HG02852 (cell line): ENCODE measurements around the gene MALAT1.
A peak's percentile ranks its signal among the peaks of the same experiment; 100 is the strongest.
"Not testable (repeated sequence)": the region's sequence is repeated elsewhere in the genome, so short reads cannot be mapped to it uniquely, and the experiment has no call there.

Source experiments
- ATAC-seq: cut with Tn5 transposase; IDR thresholded peaks from one replicate; pipeline ENCODE4 v1.9.1; 2021; ENCODE audit warnings: mild to moderate bottlenecking, moderate library complexity; ENCODE audit not compliant: unreplicated experiment

The MALAT1 gene

DNA sequence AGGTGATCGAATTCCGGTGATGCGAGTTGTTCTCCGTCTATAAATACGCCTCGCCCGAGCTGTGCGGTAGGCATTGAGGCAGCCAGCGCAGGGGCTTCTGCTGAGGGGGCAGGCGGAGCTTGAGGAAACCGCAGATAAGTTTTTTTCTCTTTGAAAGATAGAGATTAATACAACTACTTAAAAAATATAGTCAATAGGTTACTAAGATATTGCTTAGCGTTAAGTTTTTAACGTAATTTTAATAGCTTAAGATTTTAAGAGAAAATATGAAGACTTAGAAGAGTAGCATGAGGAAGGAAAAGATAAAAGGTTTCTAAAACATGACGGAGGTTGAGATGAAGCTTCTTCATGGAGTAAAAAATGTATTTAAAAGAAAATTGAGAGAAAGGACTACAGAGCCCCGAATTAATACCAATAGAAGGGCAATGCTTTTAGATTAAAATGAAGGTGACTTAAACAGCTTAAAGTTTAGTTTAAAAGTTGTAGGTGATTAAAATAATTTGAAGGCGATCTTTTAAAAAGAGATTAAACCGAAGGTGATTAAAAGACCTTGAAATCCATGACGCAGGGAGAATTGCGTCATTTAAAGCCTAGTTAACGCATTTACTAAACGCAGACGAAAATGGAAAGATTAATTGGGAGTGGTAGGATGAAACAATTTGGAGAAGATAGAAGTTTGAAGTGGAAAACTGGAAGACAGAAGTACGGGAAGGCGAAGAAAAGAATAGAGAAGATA is at the start of gene MALAT1:
TSS of gene MALAT1 (plus strand) at position 69 of the 736 bp plus-strand sequence.
- no peak for ATAC-seq

DNA sequence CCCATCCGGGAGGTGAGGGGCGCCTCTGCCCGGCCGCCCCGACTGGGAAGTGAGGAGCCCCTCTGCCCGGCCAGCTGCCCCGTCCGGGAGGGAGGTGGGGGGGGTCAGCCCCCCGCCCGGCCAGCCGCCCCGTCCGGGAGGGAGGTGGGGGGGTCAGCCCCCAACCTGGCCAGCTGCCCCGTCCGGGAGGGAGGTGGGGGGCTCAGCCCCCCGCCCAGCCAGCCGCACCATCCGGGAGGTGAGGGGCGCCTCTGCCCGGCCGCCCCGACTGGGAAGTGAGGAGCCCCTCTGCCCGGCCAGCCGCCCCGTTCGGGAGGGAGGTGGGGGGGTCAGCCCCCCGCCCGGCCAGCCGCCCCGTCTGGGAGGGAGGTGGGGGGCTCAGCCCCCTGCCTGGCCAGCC is 47.5 kb upstream of the MALAT1 start:
- ATAC-seq: not testable (repeated sequence)

DNA sequence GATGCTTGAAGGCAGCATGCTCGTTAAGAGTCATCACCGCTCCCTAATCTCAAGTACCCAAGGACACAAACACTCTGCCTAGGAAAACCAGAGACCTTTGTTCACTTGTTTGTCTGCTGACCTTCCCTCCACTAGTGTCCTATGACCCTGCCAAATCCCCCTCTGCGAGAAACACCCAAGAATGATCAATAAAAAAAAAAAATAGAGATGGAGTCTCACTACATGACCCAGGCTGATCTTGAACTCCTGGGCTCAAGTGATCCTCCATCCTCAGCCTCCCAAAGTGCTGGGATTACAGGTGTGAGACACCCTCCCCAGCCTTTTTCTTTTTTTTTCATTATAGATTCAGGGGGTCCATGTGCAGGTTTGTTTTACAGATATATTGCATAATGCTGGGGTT is 46.6 kb upstream of the MALAT1 start:
- not testable (repeated sequence) for ATAC-seq

DNA sequence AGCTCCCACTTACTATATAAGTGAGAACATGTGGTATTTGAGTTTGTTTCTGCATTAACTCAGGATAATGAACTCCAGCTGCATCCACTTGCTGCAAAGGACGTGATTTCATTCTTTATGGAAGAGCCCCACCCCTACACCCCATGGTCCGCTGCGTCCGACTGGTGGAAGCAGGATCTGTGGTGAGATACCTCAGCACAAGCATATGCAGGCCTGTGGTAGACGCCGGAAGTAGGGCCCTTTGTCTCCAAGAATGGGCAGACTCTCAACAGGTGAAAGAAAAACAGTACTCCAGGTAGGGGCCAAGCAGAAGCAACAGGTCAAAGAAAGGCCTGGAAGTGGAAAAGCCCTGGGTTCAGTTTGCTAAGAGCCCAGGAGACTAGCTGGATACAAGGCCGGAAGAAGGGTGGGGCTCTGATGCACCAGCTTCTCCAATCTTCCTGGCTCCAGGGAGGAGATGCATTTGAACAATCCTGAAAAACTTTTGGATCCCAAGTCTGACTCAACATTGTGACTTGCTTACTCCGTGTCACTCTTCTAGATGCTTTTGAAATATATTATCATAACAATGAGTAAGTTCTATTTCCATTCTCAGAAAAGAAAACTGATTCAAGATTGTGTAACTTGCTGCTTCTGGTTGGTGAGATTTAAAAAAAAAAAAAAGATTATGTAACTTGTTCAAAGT is 45.9 kb upstream of the MALAT1 start:
- no peak for ATAC-seq

DNA sequence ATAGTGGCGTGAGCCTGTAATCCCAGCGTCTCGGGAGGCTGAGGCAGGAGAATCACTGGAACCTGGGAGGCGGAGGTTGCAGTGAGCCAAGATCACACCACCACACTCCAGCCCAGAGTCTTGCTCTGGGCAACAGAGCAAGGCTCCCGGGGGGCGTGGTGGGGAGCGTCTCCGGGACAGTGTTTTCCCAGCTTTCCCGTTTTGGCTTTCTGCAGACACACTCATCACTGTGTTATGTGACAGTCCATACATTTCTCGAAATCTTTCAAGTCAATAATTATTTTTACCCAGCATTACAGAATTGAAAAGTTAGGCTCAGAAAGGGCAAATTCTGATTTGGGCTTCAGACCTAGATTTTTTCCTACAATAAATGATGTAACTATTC is 44.5 kb upstream of the MALAT1 start:
- ATAC-seq: no peak

DNA sequence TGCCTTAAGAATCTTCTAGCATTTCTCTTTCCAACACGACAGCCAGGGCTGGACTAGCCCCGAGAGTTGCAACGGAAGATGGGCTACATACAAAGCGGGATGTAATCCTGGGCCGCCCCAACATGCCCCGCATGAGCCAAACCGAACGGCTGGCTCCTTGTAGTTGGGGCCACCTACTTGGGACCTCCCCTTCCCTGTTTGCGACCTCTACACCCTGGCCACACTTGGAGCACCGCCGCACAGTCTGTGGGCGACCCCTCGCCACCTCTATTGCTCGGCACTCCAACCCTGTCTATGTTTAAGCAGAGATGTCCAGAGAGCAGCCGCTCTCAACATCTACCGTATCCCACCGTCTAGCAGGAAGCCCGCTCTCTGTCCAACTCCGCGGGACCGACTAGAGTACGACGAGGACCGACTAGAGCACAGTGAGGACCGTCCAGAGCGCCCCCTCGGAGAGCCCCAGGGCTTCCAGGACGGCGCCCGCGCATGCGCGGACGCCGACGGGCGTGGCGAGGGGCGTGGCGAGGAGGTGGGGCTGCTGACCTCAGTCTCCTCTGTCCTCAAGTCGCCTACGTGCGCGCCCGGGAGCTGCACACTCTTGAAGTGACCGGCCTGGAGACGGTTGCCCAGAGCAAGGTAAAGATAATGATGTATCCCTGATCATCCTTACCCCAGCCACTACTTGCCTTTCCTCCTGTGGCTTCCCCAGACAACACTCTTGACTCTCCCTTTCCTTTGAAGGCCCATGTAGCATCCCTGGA is 44.0 kb upstream of the MALAT1 start:
- peak; percentile 82 for ATAC-seq

DNA sequence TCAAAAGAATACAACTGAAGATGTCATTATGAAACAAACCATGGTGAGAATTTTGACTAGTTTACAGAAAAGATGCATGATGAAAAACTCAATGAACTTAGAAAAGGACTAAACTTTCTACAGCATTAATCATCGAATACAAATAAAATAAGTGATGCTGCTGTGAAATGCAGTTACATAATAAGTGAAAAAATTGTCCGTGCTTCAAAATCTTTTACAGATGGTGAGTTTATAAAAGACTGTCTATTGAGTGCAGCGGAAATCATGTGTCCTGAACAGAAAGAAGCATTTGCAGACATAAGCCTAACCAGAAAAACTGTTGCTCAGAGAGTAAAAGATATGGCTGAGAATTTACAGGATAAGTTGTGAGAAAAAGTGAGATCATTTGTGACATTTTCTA is 42.4 kb upstream of the MALAT1 start:
- ATAC-seq: no peak

DNA sequence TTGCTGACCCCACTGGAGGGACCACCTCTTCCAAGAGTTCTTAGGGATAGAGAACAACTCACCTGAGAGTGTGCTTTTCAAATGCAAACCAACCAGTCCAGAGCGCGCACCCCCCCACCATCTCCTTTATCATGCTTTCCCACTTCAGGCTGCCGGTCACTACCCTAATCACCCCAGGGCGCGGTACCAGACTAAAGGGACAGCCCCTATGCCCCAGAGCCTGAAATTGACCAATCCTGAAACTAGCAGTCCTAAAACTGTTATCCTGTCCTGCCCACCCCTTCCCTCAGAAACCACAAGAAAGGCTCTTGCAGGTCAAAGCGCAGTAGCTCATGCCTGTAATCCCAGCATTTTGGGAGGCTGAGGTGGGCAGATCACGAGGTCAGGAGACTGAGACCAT is 39.3 kb upstream of the MALAT1 start:
- ATAC-seq: no peak

DNA sequence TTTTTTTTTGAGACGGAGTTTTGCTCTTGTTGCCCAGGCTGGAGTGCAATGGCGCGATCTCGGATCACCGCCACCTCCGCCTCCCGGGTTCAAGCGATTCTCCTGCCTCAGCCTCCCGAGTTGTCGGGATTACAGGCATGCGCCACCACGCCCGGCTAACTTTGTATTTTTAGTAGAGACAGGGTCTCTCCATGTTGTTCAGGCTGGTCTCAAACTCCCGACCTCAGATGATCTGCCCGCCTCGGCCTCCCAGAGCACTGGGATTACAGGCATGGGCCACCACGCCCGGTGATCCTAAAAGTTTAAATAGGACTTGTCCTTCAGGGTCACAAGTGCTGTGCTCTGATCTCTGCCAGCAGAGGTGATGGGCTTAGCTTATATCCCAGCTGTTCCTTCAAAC is 33.4 kb upstream of the MALAT1 start:
- not testable (repeated sequence) for ATAC-seq

DNA sequence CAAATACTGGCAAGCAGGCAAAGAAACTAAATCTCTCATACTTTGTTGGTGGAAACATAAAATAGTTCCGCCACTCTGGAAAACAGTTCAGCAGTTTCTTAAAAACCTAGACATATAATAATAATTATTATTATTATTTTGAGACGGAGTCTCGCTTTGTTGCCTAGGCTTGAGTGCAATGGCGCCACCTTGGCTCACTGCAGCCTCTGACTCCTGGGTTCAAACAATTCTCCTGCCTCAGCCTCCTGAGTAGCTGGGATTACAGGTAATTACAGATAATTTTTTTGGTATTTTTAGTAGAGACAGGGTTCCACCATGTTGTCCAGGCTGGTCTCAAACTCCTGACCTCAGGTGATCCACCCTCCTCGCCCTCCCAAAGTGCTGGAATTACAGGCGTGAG is 31.5 kb upstream of the MALAT1 start:
- ATAC-seq: not testable (repeated sequence)

DNA sequence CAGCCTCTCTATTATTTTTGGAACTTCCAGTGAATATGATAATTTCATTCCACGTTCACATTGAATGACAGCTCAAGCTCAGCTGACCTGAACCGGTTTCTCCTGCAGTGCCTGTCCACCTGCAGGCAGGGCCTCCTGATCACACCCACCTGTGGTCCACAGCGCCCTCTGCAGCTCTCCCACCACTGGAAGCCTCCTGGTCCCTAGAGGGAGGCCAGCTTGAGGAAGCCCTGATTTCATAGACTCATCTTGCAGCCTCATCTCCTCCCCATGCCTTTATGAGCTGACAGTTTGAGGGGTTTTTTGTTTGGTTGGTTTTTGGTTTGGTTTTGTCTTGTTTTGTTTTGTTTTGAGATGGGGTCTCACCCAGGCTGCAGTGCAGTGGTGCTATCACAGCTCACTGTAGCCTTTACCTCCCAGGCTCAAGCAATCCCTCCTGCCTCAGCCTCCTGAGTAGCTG is 29.9 kb upstream of the MALAT1 start:
- no peak for ATAC-seq

DNA sequence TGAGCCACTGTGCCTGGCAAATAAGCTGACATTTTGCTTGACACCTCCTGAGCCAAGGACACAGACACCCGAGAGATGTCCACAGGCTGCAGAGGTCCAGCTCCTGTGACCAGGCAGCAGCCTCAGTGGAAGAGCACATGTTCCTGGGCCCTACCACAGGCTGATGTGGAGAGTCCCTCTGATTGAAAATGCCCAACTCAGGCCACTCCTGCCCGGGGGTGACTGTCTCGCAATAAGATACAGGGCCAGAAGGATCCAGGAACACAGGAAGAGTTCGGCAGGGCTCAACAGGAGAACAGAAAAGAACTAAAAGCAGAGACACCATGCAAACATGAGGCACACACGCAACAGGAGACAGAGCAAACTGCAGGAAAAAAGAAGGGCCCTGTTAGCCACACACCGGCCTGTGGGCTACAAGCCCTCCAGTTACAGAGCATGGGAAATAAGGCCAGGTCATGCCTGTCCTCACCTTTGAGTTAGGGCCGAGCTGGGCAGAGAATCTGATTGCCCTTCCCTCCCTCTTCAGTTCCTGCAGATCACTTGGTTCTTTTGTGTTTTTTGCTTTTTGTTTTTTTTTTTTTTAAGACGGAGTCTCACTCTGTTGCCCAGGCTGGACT is 28.3 kb upstream of the MALAT1 start:
- ATAC-seq: no peak

DNA sequence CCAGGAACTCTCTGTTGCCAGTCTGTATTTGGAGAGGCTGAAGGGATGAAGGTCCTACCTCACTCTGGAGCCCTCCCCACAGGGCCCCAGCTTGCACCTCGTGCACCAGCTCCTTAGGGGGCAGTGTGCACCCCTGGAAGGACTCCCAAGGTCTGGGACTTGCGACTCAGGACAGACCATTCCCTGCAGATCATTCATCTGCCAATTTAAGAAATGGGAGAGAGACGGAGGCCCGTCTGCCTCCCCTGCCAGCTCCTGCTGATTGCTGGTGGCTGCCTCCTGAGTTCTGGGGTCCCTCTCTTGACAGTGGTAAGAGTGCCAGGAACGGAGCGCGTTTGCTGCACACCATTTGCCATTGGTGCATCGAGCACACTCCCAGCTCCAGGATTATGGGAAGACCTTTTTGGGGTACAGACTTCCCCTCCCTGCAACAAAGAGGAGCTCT is 27.4 kb upstream of the MALAT1 start:
- no peak for ATAC-seq

DNA sequence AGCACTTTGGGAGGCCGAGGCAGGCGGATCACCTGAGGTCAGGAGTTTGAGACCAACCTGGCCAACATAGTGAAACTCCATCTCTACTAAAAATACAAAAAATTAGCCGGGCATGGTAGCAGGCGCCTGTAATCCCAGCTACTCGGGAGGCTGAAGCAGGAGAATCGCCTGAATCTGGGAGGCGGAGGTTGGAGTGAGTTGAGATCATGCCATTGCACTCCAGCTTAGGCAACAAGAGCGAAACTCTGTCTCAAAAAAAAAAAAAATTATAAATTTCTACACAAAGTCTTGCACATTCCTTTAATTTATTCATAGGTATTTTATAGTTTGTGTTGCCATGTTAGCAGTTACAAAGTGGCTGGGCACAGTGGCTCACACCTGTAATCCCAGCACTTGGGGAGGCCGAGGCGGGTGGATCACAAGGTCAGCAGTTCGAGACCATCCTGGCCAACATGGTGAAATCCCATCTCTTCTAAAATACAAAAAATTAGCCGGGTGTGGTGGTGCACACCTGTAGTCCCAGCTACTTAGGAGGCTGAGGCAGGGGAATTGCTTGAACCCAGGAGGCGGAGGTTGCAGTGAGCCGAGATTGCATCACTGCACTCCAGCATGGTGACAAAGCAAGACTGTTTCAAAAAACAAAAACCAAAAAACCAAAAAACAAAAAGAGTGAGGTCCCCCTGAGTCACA is 26.1 kb upstream of the MALAT1 start:
- not testable (repeated sequence) for ATAC-seq

DNA sequence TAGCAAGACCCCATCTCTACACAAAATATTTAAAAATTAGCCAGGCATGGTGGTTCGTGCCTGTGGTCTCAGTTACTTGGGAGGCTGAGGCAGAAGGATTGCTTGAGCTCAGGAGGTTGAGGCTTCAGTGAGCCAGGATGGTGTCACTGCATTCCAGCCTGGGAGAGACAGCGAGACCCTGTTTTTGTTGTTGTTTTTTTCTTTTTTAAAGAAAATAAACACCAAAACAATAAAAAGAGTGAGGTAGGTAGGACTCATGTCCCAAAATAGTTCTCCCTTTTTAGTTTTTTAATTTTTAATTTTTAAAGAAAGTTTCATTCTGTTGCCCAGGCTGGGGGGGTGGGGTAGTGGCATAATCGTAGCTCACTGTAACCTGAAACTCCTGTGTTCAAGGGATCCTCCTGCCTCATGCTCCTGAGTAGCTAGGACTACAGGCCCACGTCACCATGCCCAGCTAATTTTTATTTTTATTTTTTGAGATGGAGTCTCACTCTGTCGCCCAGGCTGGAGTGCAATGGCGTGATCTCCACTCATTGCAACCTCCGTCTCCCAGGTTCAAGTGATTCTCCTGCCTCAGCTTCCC is 25.5 kb upstream of the MALAT1 start:
- ATAC-seq: no peak

DNA sequence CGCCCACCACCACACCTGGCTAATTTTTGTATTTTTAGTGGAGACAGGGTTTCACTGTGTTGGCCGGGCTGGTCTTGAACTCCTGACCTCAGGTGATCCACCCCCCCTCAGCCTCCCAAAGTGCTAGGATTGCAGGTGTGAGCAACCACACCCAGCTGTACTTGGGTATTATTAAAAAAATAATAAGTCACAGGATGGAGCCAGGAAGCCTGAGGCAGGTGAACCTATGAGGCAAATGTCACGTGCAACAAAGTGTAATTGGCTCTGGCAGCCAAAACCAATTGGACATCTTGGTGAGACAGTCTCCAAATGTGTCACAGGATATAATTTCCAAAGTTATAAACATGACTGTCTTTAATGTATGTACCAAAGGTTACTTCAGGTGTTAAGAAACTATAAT is 24.0 kb upstream of the MALAT1 start:
- no peak for ATAC-seq

DNA sequence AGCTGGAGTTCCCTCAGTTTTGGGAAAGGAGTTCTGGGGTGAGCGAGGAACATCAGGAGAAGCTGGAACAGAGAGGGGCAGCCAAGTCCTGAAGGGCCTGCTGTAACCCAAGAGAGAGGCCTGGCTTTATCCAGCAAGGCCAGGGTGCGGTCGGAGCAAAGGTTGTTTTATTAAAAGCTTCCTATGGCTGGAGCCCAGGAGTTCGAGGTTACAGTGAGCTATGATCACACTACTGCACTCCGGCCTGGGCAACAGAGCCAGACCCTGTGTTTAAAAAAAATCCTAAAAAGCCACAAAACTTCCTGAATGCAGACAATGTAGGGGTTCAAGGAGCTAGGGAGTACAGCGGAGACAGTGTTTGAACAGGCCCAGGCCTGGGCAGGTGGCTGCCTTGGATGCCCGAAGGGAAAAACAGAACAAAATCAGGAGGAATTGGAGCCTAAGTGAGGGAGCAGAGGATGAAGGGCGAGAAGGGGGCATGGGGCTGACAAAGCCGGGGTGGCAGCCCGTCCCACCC is 22.2 kb upstream of the MALAT1 start:
- peak; percentile 5 for ATAC-seq

DNA sequence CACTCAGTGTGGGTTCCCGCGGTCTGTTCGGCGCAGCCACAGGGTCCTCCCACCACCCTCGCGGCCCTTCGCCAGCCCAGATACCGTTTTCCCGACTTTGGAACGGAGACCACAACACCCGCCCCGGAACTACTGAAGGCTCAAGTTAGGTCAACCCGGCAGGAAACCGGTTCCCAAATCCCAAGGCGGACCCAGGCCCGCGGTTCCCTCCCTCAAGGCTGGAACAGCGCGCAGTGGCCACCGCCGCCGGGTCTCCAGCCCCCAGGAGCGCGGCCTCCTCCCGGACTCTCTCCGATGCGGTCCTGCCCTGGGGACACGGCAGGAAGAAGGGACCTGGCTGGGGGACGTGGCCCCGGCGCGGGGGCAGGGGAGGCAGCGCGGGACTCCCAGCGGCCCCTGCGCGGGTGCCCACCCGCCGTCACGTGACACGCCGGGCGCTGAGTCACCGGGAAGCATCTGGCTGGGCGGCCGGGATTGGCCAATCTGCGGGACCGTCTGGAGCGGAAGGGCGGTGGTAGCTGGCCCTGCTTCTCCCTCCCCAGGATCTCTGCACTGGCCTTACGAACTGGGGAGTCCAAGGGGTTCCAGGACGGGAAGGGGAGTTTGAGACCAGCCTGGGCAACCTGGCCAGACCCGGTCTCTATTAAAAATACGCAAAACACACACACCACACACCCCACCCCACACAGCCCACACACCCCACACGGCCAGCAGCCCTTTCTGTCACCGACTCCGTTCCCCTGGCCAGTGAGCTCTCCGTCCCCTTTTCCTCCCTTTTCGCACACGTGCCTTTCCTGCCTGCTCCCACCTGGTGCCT is 21.5 kb upstream of the MALAT1 start:
- ATAC-seq: peak; percentile 71
